Motor neuron (in vitro differentiated cells): ENCODE results near the gene STARD7. TPM values are rescaled to one million over a fixed set of nuclear protein-coding genes. Genes with fewer than 3 reads are reported as not detected.

Experiments
- ATAC-seq, 8 experiments: fragments of 200-7000 bp; cut with Tn5 transposase; replicated peaks in 6 of 8; 2 replicates each; pipeline ENCODE4 v1.8.0; 2021; ENCODE audit warnings: mild to moderate bottlenecking in 8 of 8, moderate library complexity in 8 of 8
- H3K27ac ChIP-seq, 2 donors: fragments of 250-450 bp; sonication (Bioruptor Pico); 2 replicates each; pipeline ENCODE4 v1.9.0; 2021; ENCODE audit warnings: antibody characterized with exemption in 2 of 2, mild to moderate bottlenecking in 2 of 2, moderate library complexity in 1 of 2
- H3K4me1 ChIP-seq, 2 donors: fragments of 250-450 bp; sonication (Bioruptor Pico); replicated peaks in 1 of 2; 2 replicates each; pipeline ENCODE4 v1.6.1; 2021; ENCODE audit warnings: antibody characterized with exemption in 2 of 2, mild to moderate bottlenecking in 2 of 2, moderate library complexity in 1 of 2
- H3K4me3 ChIP-seq, 5 donors: fragments of 250-450 bp; sonication (Bioruptor Pico); 2 replicates each; pipeline ENCODE4 v1.9.0; 2021; ENCODE audit warnings: antibody characterized with exemption in 5 of 5, mild to moderate bottlenecking in 5 of 5, moderate library complexity in 4 of 5
- WGBS, 10 experiments: fragments of 450-650 bp; shearing (Covaris generic); methylation state at CpG; one replicate each; pipeline ENCODE4 v1.0.0; 2022; 5-methylcytosine and 5-hydroxymethylcytosine counted together
- in situ Hi-C, 9 experiments: fragments of 400-800 bp; cut with MboI; loops; one replicate each; pipeline ENCODE4 v1.15.0; 2021; ENCODE audit warnings: low sequenced_read_pairs in 9 of 9, low pct_unique_long_range_greater_than_20kb in 2 of 9; ENCODE audit not compliant: unreplicated experiment in 9 of 9
- total RNA-seq, 8 experiments: library from RNA; unstranded; fragments of 300-600 nt; gene quantifications; 2 replicates each; pipeline versions ENCODE4 v1.2.3 to v1.2.4, GENCODE V29; 2022

Gene STARD7
- total RNA-seq, 8 experiments from 2014 or later: 54.5 to 134 (median 100) TPM

- Histone ChIP-seq H3K27ac (no peak overlapping the region), H3K4me1 (no peaks in the 10 kb centered on the region), H3K4me3 (no peak overlapping the region)
- in situ Hi-C loops: no loop called here
- ATAC-seq: no peak
- 78 to 97% (median 89%) methylated on average over 1 to 8 of the region's 8 CpGs; no CpG with 5 or more reads in 3 of the 10 experiments for WGBS, 10 experiments
Observed at GRCh38 chr2:96184989-96185388, 23.6 kb downstream of the STARD7 start.

GRCh38 chr2:96184188-96184587 lies 24.4 kb downstream of the STARD7 start:
- no peak overlapping the region for H3K4me3 ChIP-seq
- no peak overlapping the region for H3K27ac ChIP-seq
- no peak for ATAC-seq
- 83 to 100% (median 100%) methylated on average over 1 to 8 of the region's 8 CpGs; no CpG with 5 or more reads in 2 of the 10 experiments for WGBS, 10 experiments
- H3K4me1 ChIP-seq: no peaks in the 10 kb centered on the region
- in situ Hi-C loops: no loop called here

- no peak overlapping the region for H3K27ac ChIP-seq
- H3K4me3 ChIP-seq: no peak overlapping the region
- 53 to 100% (median 89%) methylated on average over 1 to 5 of the region's 5 CpGs; no CpG with 5 or more reads in 1 of the 10 experiments for WGBS, 10 experiments
- ATAC-seq: no peak
- in situ Hi-C loops: no loop called here
- H3K4me1 ChIP-seq: no peaks in the 10 kb centered on the region
Observed at GRCh38 chr2:96181529-96181928, 27.1 kb downstream of the STARD7 start.

- no peak overlapping the region for H3K4me3 ChIP-seq
- H3K4me1 ChIP-seq: no peaks in the 10 kb centered on the region
- no peak for ATAC-seq
- H3K27ac ChIP-seq: no peak overlapping the region
- in situ Hi-C loops: no loop called here
Observed at GRCh38 chr2:96180521-96180920, 28.1 kb downstream of the STARD7 start.

- WGBS, 10 experiments: 100% methylated on average over 1 of the region's 1 CpG; no CpG with 5 or more reads in 8 of the 10 experiments
- no peak for ATAC-seq
- Histone ChIP-seq H3K4me1 (no peaks in the 10 kb centered on the region), H3K27ac (no peak overlapping the region), H3K4me3 (no peak overlapping the region)
- in situ Hi-C loops: no loop called here
Observed at GRCh38 chr2:96180002-96180401, 28.6 kb downstream of the STARD7 start.

GRCh38 chr2:96176661-96177060 lies 32.0 kb downstream of the STARD7 start:
- Histone ChIP-seq H3K27ac (no peak overlapping the region), H3K4me3 (no peak overlapping the region), H3K4me1 (no peaks in the 10 kb centered on the region)
- in situ Hi-C loops: no loop called here
- 0 to 71% (median 57%) methylated on average over 1 to 4 of the region's 4 CpGs; no CpG with 5 or more reads in 1 of the 10 experiments for WGBS, 10 experiments
- no peak for ATAC-seq

GRCh38 chr2:96175951-96176350 lies 32.7 kb downstream of the STARD7 start:
- in situ Hi-C loops: no loop called here
- 60 to 100% (median 82%) methylated on average over 1 to 4 of the region's 6 CpGs; no CpG with 5 or more reads in 5 of the 10 experiments for WGBS, 10 experiments
- Histone ChIP-seq H3K27ac (no peak overlapping the region), H3K4me3 (no peak overlapping the region), H3K4me1 (no peaks in the 10 kb centered on the region)
- ATAC-seq: no peak

GRCh38 chr2:96174251-96175144 lies 34.1 kb downstream of the STARD7 start:
- Histone ChIP-seq H3K4me3 (no peak overlapping the region), H3K27ac (no peak overlapping the region), H3K4me1 (no peaks in the 10 kb centered on the region)
- 0 to 100% (median 44%) methylated on average over 1 to 5 of the region's 8 CpGs; no CpG with 5 or more reads in 3 of the 10 experiments for WGBS, 10 experiments
- in situ Hi-C loops: no loop called here
- peak; percentile 86 to 99 (median 96) for ATAC-seq

- no peaks in the 10 kb centered on the region for H3K4me1 ChIP-seq
- in situ Hi-C loops: no loop called here
- 80 to 100% (median 100%) methylated on average over 1 to 7 of the region's 15 CpGs; no CpG with 5 or more reads in 3 of the 10 experiments for WGBS, 10 experiments
- no peak overlapping the region for H3K4me3 ChIP-seq
- H3K27ac ChIP-seq: no peak overlapping the region
- no peak for ATAC-seq
Observed at GRCh38 chr2:96171831-96172230, 36.8 kb downstream of the STARD7 start.

GRCh38 chr2:96170626-96171025 lies 38.0 kb downstream of the STARD7 start:
- in situ Hi-C loops: no loop called here
- Histone ChIP-seq H3K4me3 (no peak overlapping the region), H3K27ac (no peak overlapping the region), H3K4me1 (no peaks in the 10 kb centered on the region)
- no peak for ATAC-seq
- WGBS, 10 experiments: 90 to 100% (median 96%) methylated on average over 1 to 3 of the region's 3 CpGs; no CpG with 5 or more reads in 6 of the 10 experiments

- 45 to 88% (median 63%) methylated on average over 1 to 2 of the region's 2 CpGs; no CpG with 5 or more reads in 1 of the 10 experiments for WGBS, 10 experiments
- Histone ChIP-seq H3K4me3 (no peak overlapping the region), H3K4me1 (no peaks in the 10 kb centered on the region), H3K27ac (no peak overlapping the region)
- in situ Hi-C loops: no loop called here
- no peak for ATAC-seq
Observed at GRCh38 chr2:96169868-96170507, 38.6 kb downstream of the STARD7 start.

- WGBS, 10 experiments: 0 to 91% (median 69%) methylated on average over 1 to 5 of the region's 6 CpGs; no CpG with 5 or more reads in 2 of the 10 experiments
- Histone ChIP-seq H3K27ac (no peak overlapping the region), H3K4me1 (peaks cover 0 to 7% of the 10 kb centered on the region in 2 donors), H3K4me3 (no peak overlapping the region)
- peak in 2 of 8 experiments; percentile 57 for ATAC-seq
- in situ Hi-C loops: no loop called here
Observed at GRCh38 chr2:96167407-96168013, 41.1 kb downstream of the STARD7 start.
